Prostate gland (tissue), 2 donors: ENCODE data around the gene INPP4B.

Experiments used
- CTCF ChIP-seq, 4 experiments: fragments of 200-600 bp in 2 of 4; fragments of 450-650 bp in 2 of 4; sonication (generic) in 2 of 4; IDR thresholded peaks; 1 replicate in 3 of 4; 2 replicates in 1 of 4; pipeline ENCODE4 v1.5.1; 2016 to 2019; ENCODE audit warnings: antibody characterized with exemption in 4 of 4, mild to moderate bottlenecking in 2 of 4, moderate library complexity in 2 of 4
- POLR2AphosphoS5 ChIP-seq: sonication (generic); formaldehyde crosslinking; IDR thresholded peaks from one replicate; pipeline ENCODE4 v1.6.1; 2017; ENCODE audit warnings: antibody characterized with exemption

GRCh38 chr4:142585411-142585810 is 260.7 kb downstream of the INPP4B start:
- TF ChIP-seq CTCF (IDR thresholded peaks at IDR 0.05) (no peak), POLR2AphosphoS5 (no peak)
